KMS-11 (cell line): Measurements from ENCODE around the gene ZNF618.

Experiments used
- H2AFZ ChIP-seq: fragments of 200-600 bp; sonication (generic); 2 replicates; pipeline ENCODE4 v1.6.1; 2016; ENCODE audit warnings: antibody characterized with exemption, mixed run types, low read depth
- H3K27ac ChIP-seq: fragments of 200-600 bp; sonication (generic); 2 replicates; pipeline ENCODE4 v1.6.1; 2016; ENCODE audit warnings: mild to moderate bottlenecking, mixed run types
- H3K27me3 ChIP-seq: fragments of 200-600 bp; sonication (generic); 2 replicates; pipeline ENCODE4 v1.6.1; 2017; ENCODE audit warnings: mild to moderate bottlenecking, low read depth, mixed run types, moderate library complexity; ENCODE audit not compliant: insufficient read depth
- H3K36me3 ChIP-seq: fragments of 200-600 bp; sonication (generic); 2 replicates; pipeline ENCODE4 v1.6.1; 2017; ENCODE audit warnings: mild to moderate bottlenecking, mixed run types; ENCODE audit not compliant: insufficient read depth
- H3K4me1 ChIP-seq: fragments of 200-600 bp; sonication (generic); 2 replicates; pipeline ENCODE4 v1.6.1; 2016; ENCODE audit warnings: mild to moderate bottlenecking, low read depth, mixed run types; ENCODE audit not compliant: poor library complexity, severe bottlenecking
- H3K4me2 ChIP-seq: fragments of 200-600 bp; sonication (generic); 2 replicates; pipeline ENCODE4 v1.7.0; 2016; ENCODE audit warnings: mild to moderate bottlenecking, mixed run types
- H3K4me3 ChIP-seq: fragments of 200-600 bp; sonication (generic); IDR thresholded peaks from 2 replicates; pipeline ENCODE4 v1.6.1; 2017; ENCODE audit warnings: low read depth, low read length, mixed read lengths; ENCODE audit not compliant: insufficient read depth
- H3K79me2 ChIP-seq: fragments of 200-600 bp; sonication (generic); 2 replicates; pipeline ENCODE4 v1.6.1; 2016; ENCODE audit warnings: low read depth, mixed run types; ENCODE audit not compliant: insufficient read depth
- H3K9ac ChIP-seq: fragments of 200-600 bp; sonication (generic); 2 replicates; pipeline ENCODE4 v1.6.1; 2016; ENCODE audit warnings: mild to moderate bottlenecking, mixed run types
- H4K20me1 ChIP-seq: fragments of 200-600 bp; sonication (generic); 2 replicates; pipeline ENCODE4 v1.6.1; 2016; ENCODE audit warnings: mild to moderate bottlenecking, mixed run types; ENCODE audit not compliant: insufficient read depth
- TF ChIP-seq, protein P1 (sequence below): fragments of 200-600 bp; sonication (generic); conservative IDR thresholded peaks from 2 replicates; pipeline ENCODE4 v1.6.1; 2017; ENCODE audit warnings: low read depth, mild to moderate bottlenecking, antibody characterized with exemption, low read length, moderate library complexity, mixed read lengths

The ZNF618 gene

DNA sequence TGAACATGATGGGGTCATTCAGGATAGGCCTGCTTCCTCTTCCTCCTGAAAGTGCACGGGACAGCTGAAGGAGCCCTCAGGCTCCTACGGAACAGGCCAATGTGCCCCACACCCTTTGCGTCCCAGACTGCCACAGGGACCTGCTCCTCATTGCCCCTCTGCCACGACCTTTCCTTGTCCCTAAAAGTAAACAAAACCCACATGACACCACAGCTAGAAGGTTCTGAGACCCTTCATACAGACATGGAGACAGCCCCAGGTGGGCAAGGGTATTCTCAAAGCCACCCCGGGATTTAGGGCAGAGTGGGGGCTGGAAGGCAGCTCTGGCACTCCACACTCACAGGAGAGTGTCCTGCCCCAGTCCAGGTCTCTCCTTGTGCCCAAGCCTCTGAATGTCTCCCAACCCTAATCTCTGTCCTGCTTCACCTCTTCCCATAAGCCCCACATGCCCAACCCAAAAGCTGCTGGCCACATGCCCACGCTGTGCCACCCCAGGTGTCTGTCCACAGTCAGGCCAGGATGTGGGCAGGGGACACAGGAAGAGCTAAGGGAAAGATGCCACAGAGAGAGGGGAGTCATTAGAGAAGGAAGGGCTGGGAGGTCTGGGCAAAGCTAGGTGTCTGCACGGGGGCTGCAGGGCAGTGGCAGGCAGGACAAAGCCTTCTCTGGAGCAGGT lies 201.2 kb downstream of the ZNF618 start:
- H3K4me2 ChIP-seq = no peak overlapping the region
- no peaks in the 10 kb centered on the region for H4K20me1 ChIP-seq
- no peak overlapping the region for H2AFZ ChIP-seq
- H3K4me1 ChIP-seq = no peaks in the 10 kb centered on the region
- H3K4me3 ChIP-seq = no peak overlapping the region
- H3K27me3 ChIP-seq = no peaks in the 10 kb centered on the region
- H3K27ac ChIP-seq = no peak overlapping the region
- H3K9ac ChIP-seq = no peak overlapping the region
- H3K79me2 ChIP-seq = no peaks in the 10 kb centered on the region
- no peaks in the 10 kb centered on the region for H3K36me3 ChIP-seq
- TF ChIP-seq, protein P1, sequence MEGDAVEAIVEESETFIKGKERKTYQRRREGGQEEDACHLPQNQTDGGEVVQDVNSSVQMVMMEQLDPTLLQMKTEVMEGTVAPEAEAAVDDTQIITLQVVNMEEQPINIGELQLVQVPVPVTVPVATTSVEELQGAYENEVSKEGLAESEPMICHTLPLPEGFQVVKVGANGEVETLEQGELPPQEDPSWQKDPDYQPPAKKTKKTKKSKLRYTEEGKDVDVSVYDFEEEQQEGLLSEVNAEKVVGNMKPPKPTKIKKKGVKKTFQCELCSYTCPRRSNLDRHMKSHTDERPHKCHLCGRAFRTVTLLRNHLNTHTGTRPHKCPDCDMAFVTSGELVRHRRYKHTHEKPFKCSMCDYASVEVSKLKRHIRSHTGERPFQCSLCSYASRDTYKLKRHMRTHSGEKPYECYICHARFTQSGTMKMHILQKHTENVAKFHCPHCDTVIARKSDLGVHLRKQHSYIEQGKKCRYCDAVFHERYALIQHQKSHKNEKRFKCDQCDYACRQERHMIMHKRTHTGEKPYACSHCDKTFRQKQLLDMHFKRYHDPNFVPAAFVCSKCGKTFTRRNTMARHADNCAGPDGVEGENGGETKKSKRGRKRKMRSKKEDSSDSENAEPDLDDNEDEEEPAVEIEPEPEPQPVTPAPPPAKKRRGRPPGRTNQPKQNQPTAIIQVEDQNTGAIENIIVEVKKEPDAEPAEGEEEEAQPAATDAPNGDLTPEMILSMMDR = no peak

DNA sequence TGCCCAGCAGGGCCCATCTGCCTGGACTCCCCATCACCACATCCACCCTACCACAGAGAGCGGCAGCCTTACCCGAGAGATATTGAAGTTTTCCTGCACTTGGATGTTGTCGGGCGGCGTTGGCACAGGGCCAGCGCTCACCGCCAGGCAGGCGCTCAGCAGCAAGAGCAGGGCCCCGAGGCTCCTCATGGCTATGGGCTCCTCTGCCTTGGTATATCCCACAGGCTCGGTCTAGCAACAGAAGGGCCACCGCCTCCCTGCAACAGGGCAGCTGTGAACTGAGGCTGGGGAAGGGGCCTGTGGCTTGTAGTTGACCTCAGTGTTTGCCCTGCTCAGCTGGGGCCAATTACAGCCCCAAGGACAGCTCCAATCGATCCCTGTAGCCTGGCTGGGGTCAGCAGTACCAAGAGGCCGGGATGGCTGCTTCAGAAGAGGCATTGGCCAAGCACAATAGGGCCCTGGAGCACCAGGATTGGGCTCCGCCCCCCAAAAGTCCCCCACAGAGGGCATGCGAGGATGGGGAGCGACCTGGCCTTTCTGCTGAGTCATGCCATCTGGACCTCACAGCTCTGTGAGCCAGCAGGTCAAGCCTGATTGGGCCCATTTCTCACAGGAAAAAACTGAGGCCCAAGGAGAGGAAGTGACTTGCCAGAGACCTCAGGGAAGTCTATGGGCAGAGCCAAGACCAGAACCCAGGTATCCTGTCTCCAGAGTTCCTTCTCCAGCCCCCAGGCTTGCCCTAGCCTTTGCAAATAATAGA lies 202.1 kb downstream of the ZNF618 start, which contains the start of gene AMBP:
TSS of gene AMBP (minus strand) at position 280 of the 760 bp plus-strand sequence. CDS start at position 189, 91 bp downstream.
- H3K27ac ChIP-seq = no peak within 1 kb of the TSS
- no peaks in the 10 kb centered on the region for H3K79me2 ChIP-seq
- H3K27me3 ChIP-seq = no peaks in the 10 kb centered on the region
- no peak within 1 kb of the TSS for H3K9ac ChIP-seq
- H3K4me2 ChIP-seq = no peak within 1 kb of the TSS
- H4K20me1 ChIP-seq = no peaks in the 10 kb centered on the region
- no peak within 1 kb of the TSS for H2AFZ ChIP-seq
- no peaks in the 10 kb centered on the region for H3K36me3 ChIP-seq
- TF ChIP-seq, protein P1 = no peak
- H3K4me1 ChIP-seq = no peaks in the 10 kb centered on the region
- no peak within 1 kb of the TSS for H3K4me3 ChIP-seq

DNA sequence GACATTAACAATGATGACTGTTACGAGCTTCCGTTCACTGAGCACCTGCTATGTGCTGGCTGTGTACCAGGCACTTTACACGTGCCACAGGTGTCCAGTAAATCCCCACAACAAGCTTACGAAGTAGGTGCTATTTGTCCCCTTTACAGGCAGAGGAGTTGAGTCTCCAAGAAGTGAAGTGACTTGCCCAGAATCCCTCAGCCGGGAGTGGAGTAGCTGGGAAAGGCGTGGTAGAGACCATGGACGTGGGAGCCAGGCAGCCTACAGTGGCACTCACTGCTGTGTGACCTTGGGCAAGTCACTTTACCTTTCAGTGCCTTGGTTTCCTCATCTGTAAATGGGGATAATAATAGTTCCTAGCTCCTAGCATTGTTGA lies 202.7 kb downstream of the ZNF618 start:
- H3K79me2 ChIP-seq = no peaks in the 10 kb centered on the region
- H3K4me3 ChIP-seq = no peak overlapping the region
- H3K27me3 ChIP-seq = no peaks in the 10 kb centered on the region
- H2AFZ ChIP-seq = no peak overlapping the region
- H3K9ac ChIP-seq = no peak overlapping the region
- no peak overlapping the region for H3K27ac ChIP-seq
- no peaks in the 10 kb centered on the region for H4K20me1 ChIP-seq
- H3K4me1 ChIP-seq = no peaks in the 10 kb centered on the region
- TF ChIP-seq, protein P1 = no peak
- H3K36me3 ChIP-seq = no peaks in the 10 kb centered on the region
- no peak overlapping the region for H3K4me2 ChIP-seq

DNA sequence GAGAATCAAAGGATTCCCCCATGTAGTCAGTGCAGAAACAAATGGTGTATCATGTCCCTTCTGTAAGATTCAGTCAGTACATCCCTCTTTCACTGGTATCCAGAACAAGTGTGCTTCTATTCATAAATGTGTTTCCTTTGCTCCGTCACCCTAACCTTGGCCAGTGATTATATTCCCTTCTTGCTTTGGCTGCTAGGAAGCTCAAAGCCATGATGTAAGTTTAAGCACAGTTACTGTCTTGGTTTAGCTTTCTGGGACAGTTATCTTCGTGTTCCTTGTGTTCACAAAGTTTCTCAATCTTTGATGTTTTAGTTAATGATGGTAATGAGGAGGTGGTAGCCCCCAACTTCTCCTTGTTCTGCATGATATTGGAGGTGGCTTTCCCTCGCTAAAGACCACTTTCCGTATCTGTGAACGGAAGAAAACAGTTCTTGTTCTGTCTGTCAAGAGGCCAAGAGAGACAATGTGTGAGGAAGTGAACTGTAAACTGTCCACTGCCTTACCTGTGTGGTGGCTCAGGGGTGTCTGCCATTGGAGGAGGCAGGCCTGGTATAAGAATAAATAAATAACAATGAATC lies 204.2 kb downstream of the ZNF618 start:
- TF ChIP-seq, protein P1 = no peak
- Histone ChIP-seq H2AFZ (no peak overlapping the region), H3K27me3 (no peaks in the 10 kb centered on the region), H3K4me1 (no peaks in the 10 kb centered on the region), H3K27ac (no peak overlapping the region), H3K36me3 (no peaks in the 10 kb centered on the region), H3K9ac (no peak overlapping the region), H3K79me2 (no peaks in the 10 kb centered on the region), H4K20me1 (no peaks in the 10 kb centered on the region), H3K4me2 (no peak overlapping the region), H3K4me3 (no peak overlapping the region)
